Parathyroid adenoma (tissue), 2 donors: Measurements from ENCODE around the gene STPG4.

Experiments
- H2AFZ ChIP-seq: fragments of 300-600 bp; sonication (generic); one replicate; pipeline ENCODE4 v1.7.0; 2017; ENCODE audit warnings: antibody characterized with exemption, mild to moderate bottlenecking
- H3K27ac ChIP-seq: fragments of 300-600 bp; sonication (generic); one replicate; pipeline ENCODE4 v1.7.0; 2017
- H3K27me3 ChIP-seq: fragments of 300-600 bp; sonication (generic); one replicate; pipeline ENCODE4 v1.7.0; 2017; ENCODE audit warnings: low read length; ENCODE audit not compliant: control insufficient read depth, insufficient read depth
- H3K36me3 ChIP-seq: fragments of 300-600 bp; sonication (generic); one replicate; pipeline ENCODE4 v1.7.0; 2017; ENCODE audit warnings: low read length; ENCODE audit not compliant: control insufficient read depth, insufficient read depth
- H3K4me1 ChIP-seq: fragments of 300-600 bp; sonication (generic); one replicate; pipeline ENCODE4 v1.7.0; 2017; ENCODE audit warnings: control low read depth
- H3K4me2 ChIP-seq: fragments of 300-600 bp; sonication (generic); one replicate; pipeline ENCODE4 v1.7.0; 2017; ENCODE audit warnings: low read length
- H3K4me3 ChIP-seq: fragments of 300-600 bp; sonication (generic); one replicate; pipeline ENCODE4 v1.7.0; 2017; ENCODE audit warnings: low read depth, low read length
- H3K79me2 ChIP-seq: fragments of 300-600 bp; sonication (generic); one replicate; pipeline ENCODE4 v1.7.0; 2017; ENCODE audit warnings: control low read depth
- H3K9ac ChIP-seq: fragments of 300-600 bp; sonication (generic); one replicate; pipeline ENCODE4 v1.7.0; 2017; ENCODE audit warnings: mild to moderate bottlenecking
- H3K9me3 ChIP-seq: fragments of 300-600 bp; sonication (generic); one replicate; pipeline ENCODE4 v1.7.0; 2017; ENCODE audit warnings: low read length; ENCODE audit not compliant: control insufficient read depth
- CTCF ChIP-seq: fragments of 300-600 bp; sonication (generic); IDR thresholded peaks from one replicate; pipeline ENCODE4 v1.7.0; 2017; ENCODE audit warnings: antibody characterized with exemption, mild to moderate bottlenecking
- donor health status: primary hyperparathyroidism.

Gene STPG4

GRCh38 chr2:47061944-47062678 lies 93.0 kb downstream of the STPG4 start:
- TF ChIP-seq CTCF, result no peak
- Histone ChIP-seq H3K79me2 (no peaks in the 10 kb centered on the region), H2AFZ (no peak overlapping the region), H3K27ac (no peak overlapping the region), H3K4me3 (no peak overlapping the region), H3K27me3 (no peaks in the 10 kb centered on the region), H3K36me3 (no peaks in the 10 kb centered on the region), H3K9me3 (no peaks in the 10 kb centered on the region), H3K4me1 (peaks cover 6% of the 10 kb centered on the region), H3K4me2 (no peak overlapping the region), H3K9ac (no peak overlapping the region)

- no peak overlapping the region for H3K9ac ChIP-seq
- peaks cover 7% of the 10 kb centered on the region for H3K4me1 ChIP-seq
- H3K4me3 ChIP-seq, result no peak overlapping the region
- H3K9me3 ChIP-seq, result no peaks in the 10 kb centered on the region
- no peak overlapping the region for H3K4me2 ChIP-seq
- H3K27me3 ChIP-seq, result no peaks in the 10 kb centered on the region
- no peak for TF ChIP-seq CTCF
- no peaks in the 10 kb centered on the region for H3K36me3 ChIP-seq
- no peak overlapping the region for H2AFZ ChIP-seq
- no peaks in the 10 kb centered on the region for H3K79me2 ChIP-seq
- H3K27ac ChIP-seq, result no peak overlapping the region
Observed at GRCh38 chr2:47060652-47061170, 94.4 kb downstream of the STPG4 start.

GRCh38 chr2:47058003-47058931 lies 96.8 kb downstream of the STPG4 start:
- no peaks in the 10 kb centered on the region for H3K36me3 ChIP-seq
- no peak overlapping the region for H3K4me2 ChIP-seq
- no peak for TF ChIP-seq CTCF
- H3K9me3 ChIP-seq, result no peaks in the 10 kb centered on the region
- no peak overlapping the region for H3K4me3 ChIP-seq
- H3K79me2 ChIP-seq, result no peaks in the 10 kb centered on the region
- H2AFZ ChIP-seq, result no peak overlapping the region
- no peak overlapping the region for H3K9ac ChIP-seq
- peak overlapping the region; percentile 47 for H3K27ac ChIP-seq
- H3K4me1 ChIP-seq, result peaks cover 4% of the 10 kb centered on the region
- no peaks in the 10 kb centered on the region for H3K27me3 ChIP-seq

GRCh38 chr2:47057687-47058002 lies 97.5 kb downstream of the STPG4 start:
- Histone ChIP-seq H3K9ac (no peak overlapping the region), H3K79me2 (no peaks in the 10 kb centered on the region), H3K4me2 (no peak overlapping the region), H3K36me3 (no peaks in the 10 kb centered on the region), H3K4me3 (no peak overlapping the region), H3K4me1 (peaks cover 4% of the 10 kb centered on the region), H3K27ac (peak overlapping the region; percentile 47), H2AFZ (no peak overlapping the region), H3K9me3 (no peaks in the 10 kb centered on the region), H3K27me3 (no peaks in the 10 kb centered on the region)
- TF ChIP-seq CTCF, result no peak
